HL-60 (cell line): ENCODE data around the gene SMIM20.
A peak's percentile ranks its signal among the peaks of the same experiment; 100 is the strongest.

Source experiments
- DNase-seq, 2 experiments: peaks; one replicate each; pipeline ENCODE4 v3.0.0-alpha.2; 2010 to 2020; ENCODE audit warnings: low read depth in 1 of 2, low spot score in 1 of 2
- H3K27ac ChIP-seq: fragments of 250-450 bp; sonication (Bioruptor Pico); replicated peaks from 2 replicates; pipeline ENCODE4 v1.5.1; 2020; ENCODE audit warnings: mild to moderate bottlenecking, moderate library complexity
- H3K27me3 ChIP-seq: fragments of 250-450 bp; sonication (Bioruptor Pico); 2 replicates; pipeline ENCODE4 v1.5.1; 2021; ENCODE audit warnings: mild to moderate bottlenecking, moderate library complexity; ENCODE audit not compliant: insufficient read depth, poor library complexity, severe bottlenecking
- H3K4me3 ChIP-seq: replicated peaks from 2 replicates; pipeline ENCODE4 v1.5.1; 2011; ENCODE audit warnings: mild to moderate bottlenecking, control low read depth, low read length; ENCODE audit not compliant: insufficient read depth
- GABPA ChIP-seq: IDR thresholded peaks from 2 replicates; pipeline ENCODE4 v1.6.1; 2012; ENCODE audit warnings: low read depth
- POLR2AphosphoS5 ChIP-seq: IDR thresholded peaks from 2 replicates; pipeline ENCODE4 v1.6.1; 2012; ENCODE audit warnings: low read depth
- REST ChIP-seq: IDR thresholded peaks from 2 replicates; pipeline ENCODE4 v1.6.1; 2012; ENCODE audit warnings: low read depth; ENCODE audit not compliant: insufficient replicate concordance
- SPI1 ChIP-seq: IDR thresholded peaks from 2 replicates; pipeline ENCODE4 v1.6.1; 2012; ENCODE audit warnings: low read depth, mild to moderate bottlenecking, borderline replicate concordance
- TF ChIP-seq, protein P1 (sequence below): IDR thresholded peaks from one replicate; pipeline ENCODE4 v1.5.1; 2011; ENCODE audit warnings: low read length, control low read depth, inconsistent platforms; ENCODE audit not compliant: insufficient read depth

Gene SMIM20

GRCh38 chr4:25883565-25883964, 30.5 kb upstream of the SMIM20 start:
- TF ChIP-seq GABPA (no peak), SPI1 (no peak), REST (no peak), POLR2AphosphoS5 (no peak)
- TF ChIP-seq, protein P1, sequence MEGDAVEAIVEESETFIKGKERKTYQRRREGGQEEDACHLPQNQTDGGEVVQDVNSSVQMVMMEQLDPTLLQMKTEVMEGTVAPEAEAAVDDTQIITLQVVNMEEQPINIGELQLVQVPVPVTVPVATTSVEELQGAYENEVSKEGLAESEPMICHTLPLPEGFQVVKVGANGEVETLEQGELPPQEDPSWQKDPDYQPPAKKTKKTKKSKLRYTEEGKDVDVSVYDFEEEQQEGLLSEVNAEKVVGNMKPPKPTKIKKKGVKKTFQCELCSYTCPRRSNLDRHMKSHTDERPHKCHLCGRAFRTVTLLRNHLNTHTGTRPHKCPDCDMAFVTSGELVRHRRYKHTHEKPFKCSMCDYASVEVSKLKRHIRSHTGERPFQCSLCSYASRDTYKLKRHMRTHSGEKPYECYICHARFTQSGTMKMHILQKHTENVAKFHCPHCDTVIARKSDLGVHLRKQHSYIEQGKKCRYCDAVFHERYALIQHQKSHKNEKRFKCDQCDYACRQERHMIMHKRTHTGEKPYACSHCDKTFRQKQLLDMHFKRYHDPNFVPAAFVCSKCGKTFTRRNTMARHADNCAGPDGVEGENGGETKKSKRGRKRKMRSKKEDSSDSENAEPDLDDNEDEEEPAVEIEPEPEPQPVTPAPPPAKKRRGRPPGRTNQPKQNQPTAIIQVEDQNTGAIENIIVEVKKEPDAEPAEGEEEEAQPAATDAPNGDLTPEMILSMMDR = no peak
- H3K27ac ChIP-seq = no peak overlapping the region
- no peaks in the 10 kb centered on the region for H3K27me3 ChIP-seq
- H3K4me3 ChIP-seq = no peak overlapping the region
- no peak for DNase-seq

- no peak overlapping the region for H3K27ac ChIP-seq
- TF ChIP-seq, protein P1 = no peak
- TF ChIP-seq GABPA = no peak
- TF ChIP-seq REST = no peak
- TF ChIP-seq POLR2AphosphoS5 = no peak
- TF ChIP-seq SPI1 = no peak
- peak in 1 of 2 experiments; percentile 66 for DNase-seq
- H3K4me3 ChIP-seq = no peak overlapping the region
- H3K27me3 ChIP-seq = no peaks in the 10 kb centered on the region
Measured at GRCh38 chr4:25884031-25884782, 29.8 kb upstream of the SMIM20 start.

- no peak for DNase-seq
- H3K27ac ChIP-seq = no peak overlapping the region
- TF ChIP-seq POLR2AphosphoS5 = no peak
- no peak for TF ChIP-seq REST
- TF ChIP-seq, protein P1 = no peak
- H3K4me3 ChIP-seq = no peak overlapping the region
- H3K27me3 ChIP-seq = no peaks in the 10 kb centered on the region
Measured at GRCh38 chr4:25888781-25889180, 25.2 kb upstream of the SMIM20 start.
